Heart right ventricle (tissue), 16 donors: ENCODE results near the gene SAPCD1. TPM values are rescaled to one million over a fixed set of nuclear protein-coding genes. Genes with fewer than 3 reads are reported as not detected.

Experiments used
- ATAC-seq, 8 donors: fragments of 200-7000 bp; cut with Tn5 transposase; one replicate each; pipeline ENCODE4 v1.9.1; 2020; ENCODE audit warnings: mild to moderate bottlenecking in 8 of 8, moderate library complexity in 8 of 8, moderate number of reproducible peaks in 1 of 8
- DNase-seq, 2 donors: peaks; one replicate each; pipeline ENCODE4 v3.0.0-alpha.2; 2020
- H3K27ac ChIP-seq, 10 donors: fragments of 200-600 bp; sonication (generic) in 2 of 10; one replicate each; pipeline versions ENCODE4 v1.5.0 to v1.8.0; 2020 to 2022; ENCODE audit warnings: mild to moderate bottlenecking in 3 of 10
- H3K27me3 ChIP-seq, 7 donors: fragments of 200-600 bp; one replicate each; pipeline ENCODE4 v1.8.0; 2021 to 2022; ENCODE audit warnings: mild to moderate bottlenecking in 2 of 7
- H3K36me3 ChIP-seq, 9 donors: fragments of 200-600 bp; sonication (generic) in 1 of 9; one replicate each; pipeline versions ENCODE4 v1.5.0 to v1.8.0; 2020 to 2022; ENCODE audit warnings: mild to moderate bottlenecking in 2 of 9
- H3K4me1 ChIP-seq, 9 donors: fragments of 200-600 bp; sonication (generic) in 1 of 9; one replicate each; pipeline versions ENCODE4 v1.5.0 to v1.8.0; 2020 to 2022; ENCODE audit warnings: mild to moderate bottlenecking in 4 of 9
- H3K4me3 ChIP-seq, 10 donors: fragments of 200-600 bp; sonication (generic) in 2 of 10; one replicate each; pipeline versions ENCODE4 v1.5.0 to v1.8.0; 2020 to 2022; ENCODE audit warnings: mild to moderate bottlenecking in 7 of 10, moderate library complexity in 2 of 10
- H3K9me3 ChIP-seq, 11 donors: fragments of 200-600 bp in 10 of 11; sonication (generic) in 2 of 11; one replicate each; pipeline versions ENCODE4 v1.5.0 to v1.8.0; 2013 to 2022; ENCODE audit warnings: mild to moderate bottlenecking in 2 of 11, control low read depth in 1 of 11, moderate library complexity in 1 of 11
- WGBS, 2 donors: extraction: QIAGEN DNeasy Blood & Tissue Kit; methylation state at CpG; one replicate each; pipeline ENCODE4 v1.1.7; 2013; ENCODE audit warnings: inconsistent platforms in 1 of 2; 5-methylcytosine and 5-hydroxymethylcytosine counted together
- intact Hi-C, 10 donors: fragments of 100-400 bp; cut with DNase I; formaldehyde crosslinking; loops; one replicate each; pipeline versions ENCODE4 v1.11.1 to v1.14.2; 2022
- polyA plus RNA-seq, 2 donors: library from polyadenylated mRNA; stranded (reverse); fragments of 200-250 nt; gene quantifications; one replicate each; pipeline ENCODE4 v1.2.3, GENCODE V29; 2013
- total RNA-seq, 10 donors: library from RNA; stranded (reverse); fragmentation: NEBNext Ultra II Directional in 3 of 10; extraction: Animal tissue kit (Norgen Biotek cat#: 25700) in 3 of 10; gene quantifications; one replicate each; pipeline versions ENCODE4 v1.2.1 to v1.2.4, GENCODE V29; 2021 to 2023
- TF ChIP-seq, protein P1 (sequence below), 9 donors: fragments of 200-600 bp; sonication (generic) in 2 of 9; IDR thresholded peaks; one replicate each; pipeline versions ENCODE4 v1.5.0 to v1.8.0; 2021 to 2022; ENCODE audit warnings: antibody characterized with exemption in 9 of 9, mild to moderate bottlenecking in 5 of 9, moderate library complexity in 1 of 9
- donor health status: Arrhythmogenic right ventricular cardiomyopathy.
- donor health status: ischemic (EF 13 %, LVEDD 7.1; RV severe dilation, severe dysfunction).
- donor health status: healthy with polysubstance abuse.
- donor health status: DM: no; HTN: yes; CAD: no.
- donor health status: DM: no; HTN: no; CAD: no.
- donor health status: ischemic (EF 25% LVEDD 6.9; RV normal size, moderate dysfunction).
- donor health status: ischemic (EF 25% LVEDD 5.7; RV mildly dilated, moderate dysfunction).
- donor health status: healthy.
- donor health status: DM: yes; HTN: yes; CAD: no.
- donor health status: Ischemic cardiomyopathy.
- donor health status: ischemic (EF 35%, LVEDD 5.7; RV mildly dilated, moderate dysfunction).
- donor health status: nonischemic (EF 11% LVEDD 7.7; RV severe dilation, severe dysfunction).
- donor health status: DM: yes; HTN: yes; CAD: no.
- donor health status: PGD.
- donor health status: ischemic (EF 29% LVEDD 5.4; RV normal size, mild dysfunction).
- donor health status: nonischemic (EF 23%, LVEDD 6.1; RV moderate dilation, normal function).

Gene SAPCD1
- total and polyA plus RNA-seq, 12 donors, result 0.36 to 1.9 (median 0.72) TPM; not detected in 3

DNA sequence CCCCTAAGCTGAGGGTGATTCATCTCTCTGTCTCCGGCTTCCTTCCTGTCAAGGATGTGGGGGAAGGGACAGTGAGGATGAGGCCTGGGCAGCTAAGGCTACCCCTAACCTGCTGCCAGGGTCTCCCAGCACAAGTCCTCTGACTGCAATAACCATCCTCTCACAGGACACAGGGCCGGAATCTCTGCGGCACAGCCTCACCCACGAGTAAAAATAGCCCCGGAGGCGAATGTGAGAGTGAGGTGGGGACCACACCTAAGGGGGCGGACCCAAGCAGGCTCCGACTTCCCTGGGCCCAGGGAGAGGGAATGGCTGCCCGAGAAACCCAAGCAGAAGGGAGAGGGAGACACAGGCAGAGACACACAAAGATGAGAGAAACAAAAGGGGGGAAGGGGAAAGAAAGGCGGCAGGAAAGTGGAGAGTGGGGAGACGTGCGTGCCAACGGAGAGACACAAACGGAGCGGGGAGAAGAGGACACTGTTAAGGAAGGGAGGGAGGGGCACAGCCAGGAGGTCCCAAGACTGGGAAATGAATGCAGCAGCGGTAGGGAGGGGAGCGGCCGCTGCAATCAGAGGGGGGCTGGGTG is 27.5 kb upstream of the SAPCD1 start:
- Histone ChIP-seq H3K9me3 (no peaks in the 10 kb centered on the region), H3K27me3 (no peaks in the 10 kb centered on the region), H3K36me3 (peaks cover 0 to 46% (median 29%) of the 10 kb centered on the region in 9 donors), H3K27ac (peak overlapping the region; percentile 66 to 98 (median 94)), H3K4me3 (peak overlapping the region; percentile 47 to 94 (median 67)), H3K4me1 (peaks cover 7 to 80% (median 70%) of the 10 kb centered on the region in 9 donors)
- 2% methylated on average over 17 to 18 of the region's 18 CpGs for WGBS, 2 donors
- TF ChIP-seq, protein P1, sequence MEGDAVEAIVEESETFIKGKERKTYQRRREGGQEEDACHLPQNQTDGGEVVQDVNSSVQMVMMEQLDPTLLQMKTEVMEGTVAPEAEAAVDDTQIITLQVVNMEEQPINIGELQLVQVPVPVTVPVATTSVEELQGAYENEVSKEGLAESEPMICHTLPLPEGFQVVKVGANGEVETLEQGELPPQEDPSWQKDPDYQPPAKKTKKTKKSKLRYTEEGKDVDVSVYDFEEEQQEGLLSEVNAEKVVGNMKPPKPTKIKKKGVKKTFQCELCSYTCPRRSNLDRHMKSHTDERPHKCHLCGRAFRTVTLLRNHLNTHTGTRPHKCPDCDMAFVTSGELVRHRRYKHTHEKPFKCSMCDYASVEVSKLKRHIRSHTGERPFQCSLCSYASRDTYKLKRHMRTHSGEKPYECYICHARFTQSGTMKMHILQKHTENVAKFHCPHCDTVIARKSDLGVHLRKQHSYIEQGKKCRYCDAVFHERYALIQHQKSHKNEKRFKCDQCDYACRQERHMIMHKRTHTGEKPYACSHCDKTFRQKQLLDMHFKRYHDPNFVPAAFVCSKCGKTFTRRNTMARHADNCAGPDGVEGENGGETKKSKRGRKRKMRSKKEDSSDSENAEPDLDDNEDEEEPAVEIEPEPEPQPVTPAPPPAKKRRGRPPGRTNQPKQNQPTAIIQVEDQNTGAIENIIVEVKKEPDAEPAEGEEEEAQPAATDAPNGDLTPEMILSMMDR (IDR thresholded peaks at IDR 0.05), result no peak
- DNase-seq, result peak; percentile 34 to 79
- ATAC-seq, result peak in 6 of 8 donors; percentile 16 to 53 (median 25)
- intact Hi-C loops, result loop anchor here in 6 of 10 donors (5.0 to 10.0 kb wide), 6 partner anchors 53 to 100 kb away; partner anchors contain the start of genes HSPA1B (in 1 of the 6), LY6G5C (in 1 of the 6) and VARS1 (in 1 of the 6)

DNA sequence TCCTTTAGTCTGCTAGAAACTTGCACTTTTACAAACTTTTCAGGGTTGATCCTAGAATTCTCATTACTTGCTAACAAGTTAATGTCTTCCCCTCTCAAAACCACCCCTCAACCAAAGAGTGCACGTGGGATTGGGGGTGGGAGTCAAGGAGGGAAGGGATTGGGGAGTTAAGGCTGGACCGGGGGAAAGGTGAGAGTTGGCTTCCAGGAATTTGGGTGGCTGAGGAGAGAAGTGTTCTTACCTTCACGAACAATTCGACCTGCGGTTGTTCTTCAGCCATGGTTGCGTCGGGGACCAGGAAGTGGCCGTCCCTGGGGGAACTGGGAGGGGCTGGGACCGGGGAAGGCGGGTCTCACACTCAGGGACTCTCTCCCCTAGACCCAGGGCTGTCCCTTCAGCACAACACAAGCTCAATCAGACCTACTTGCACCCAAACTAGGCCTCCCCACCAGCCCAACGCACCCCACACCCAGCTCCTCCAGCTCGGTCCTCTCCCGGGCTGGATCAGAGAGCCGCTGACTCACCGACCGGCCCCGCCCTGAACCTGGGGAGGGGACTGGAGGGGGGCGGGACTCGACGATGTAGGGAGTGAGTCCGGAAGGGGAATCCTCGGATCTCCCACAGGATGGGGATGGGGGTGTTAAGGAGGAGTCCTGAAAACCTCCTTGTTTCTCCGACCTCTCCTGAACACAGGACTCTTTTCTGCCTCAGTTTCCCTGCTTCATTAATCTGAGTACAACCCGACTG is 26.3 kb upstream of the SAPCD1 start, which contains the start of gene CLIC1:
CLIC1 (minus strand) TSS at position 510 of the 747 bp plus-strand sequence; CDS start at position 280, 230 bp downstream.
- Histone ChIP-seq H3K9me3 (no peaks in the 10 kb centered on the region), H3K27me3 (no peaks in the 10 kb centered on the region), H3K4me1 (peaks cover 7 to 77% (median 67%) of the 10 kb centered on the region in 9 donors), H3K36me3 (peaks cover 0 to 35% (median 28%) of the 10 kb centered on the region in 9 donors), H3K27ac (peak within 1 kb of the TSS; percentile 85 to 98 (median 94)), H3K4me3 (peak within 1 kb of the TSS; percentile 62 to 94 (median 70))
- 0 to 1% methylated on average over 24 of the region's 24 CpGs for WGBS, 2 donors
- TF ChIP-seq, protein P1 (IDR thresholded peaks at IDR 0.05), result no peak
- intact Hi-C loops, result loop anchor here in 6 of 10 donors (1.0 to 10.0 kb wide), 7 partner anchors 54 to 99 kb away; partner anchors contain the start of genes HSPA1B (in 1 of the 6), LY6G5C (in 1 of the 6) and VARS1 (in 1 of the 6)
- DNase-seq, result peak; percentile 84 to 89
- peak; percentile 48 to 77 (median 69) for ATAC-seq

DNA sequence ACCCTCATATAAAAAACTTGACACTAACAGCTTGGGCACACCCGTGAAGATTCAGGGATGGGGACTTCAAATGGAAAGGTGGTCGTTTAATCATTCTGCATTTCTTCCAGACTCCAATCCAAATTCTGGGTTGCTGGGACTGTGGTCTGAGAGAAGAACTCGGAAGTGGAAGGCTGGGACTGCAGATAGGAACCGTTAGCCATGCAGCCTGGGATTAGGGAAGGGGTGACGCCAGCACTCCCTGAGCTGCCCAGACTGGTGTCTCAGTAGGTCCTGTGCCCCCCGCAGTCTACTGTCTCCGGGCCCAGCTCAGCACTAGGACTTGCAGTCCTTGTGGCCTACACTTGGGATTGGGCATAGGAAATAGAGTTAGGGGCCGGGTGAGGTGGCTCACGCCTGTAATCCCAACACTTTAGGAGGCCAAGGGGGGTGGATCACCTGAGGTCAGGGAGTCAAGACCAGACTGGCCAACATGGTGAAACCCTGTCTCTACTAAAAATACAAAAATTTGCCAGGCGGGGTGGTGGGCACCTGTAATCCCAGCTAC is 25.6 kb upstream of the SAPCD1 start:
- WGBS, 2 donors, result 40% methylated on average over 10 of the region's 10 CpGs
- DNase-seq, result no peak
- TF ChIP-seq, protein P1 (IDR thresholded peaks at IDR 0.05), result no peak

More for the DNA sequence above, 25.6 kb upstream of the SAPCD1 start:
- intact Hi-C loops, result loop anchor here in 6 of 10 donors (1.0 to 10.0 kb wide), 7 partner anchors 55 to 98 kb away; partner anchors contain the start of genes HSPA1B (in 1 of the 6), LY6G5C (in 1 of the 6) and VARS1 (in 1 of the 6)
- H3K27ac ChIP-seq, result peak overlapping the region; percentile 85 to 98 (median 94)
- no peaks in the 10 kb centered on the region for H3K27me3 ChIP-seq
- H3K4me1 ChIP-seq, result peaks cover 7 to 71% (median 60%) of the 10 kb centered on the region in 9 donors
- no peaks in the 10 kb centered on the region for H3K9me3 ChIP-seq
- peak overlapping the region; percentile 62 to 94 (median 70) for H3K4me3 ChIP-seq
- peaks cover 0 to 33% (median 23%) of the 10 kb centered on the region in 9 donors for H3K36me3 ChIP-seq
- ATAC-seq, result no peak
